Activated T-helper 2 cell treated with anti-CD3 and anti-CD28 coated beads, Interferon-gamma antibody, Interleukin-2, Interleukin-4, amounts not matched to agents 10 μg/mL and 5 μg/mL and 100 μg/mL, durations not matched to agents 14 hours and 24 hours and 36 hours (primary cell): ENCODE data around the gene FBXO44. TPM values are rescaled to one million over a fixed set of nuclear protein-coding genes. Genes with fewer than 3 reads are reported as not detected.
A peak's percentile ranks its signal among the peaks of the same experiment; 100 is the strongest.

Experiments used
- DNase-seq: peaks from one replicate; pipeline ENCODE4 v3.0.0; 2021; ENCODE audit warnings: low spot score
- H3K27ac Mint-ChIP-seq: one replicate; pipeline ENCODE4 v1.8.0; 2021; ENCODE audit warnings: mixed read lengths
- H3K27me3 Mint-ChIP-seq: one replicate; pipeline ENCODE4 v1.8.0; 2021; ENCODE audit warnings: low read depth, mixed read lengths
- H3K36me3 Mint-ChIP-seq: one replicate; pipeline ENCODE4 v1.8.0; 2021; ENCODE audit warnings: low read depth, mixed read lengths
- H3K4me1 Mint-ChIP-seq: one replicate; pipeline ENCODE4 v1.8.0; 2021; ENCODE audit warnings: low read depth, mixed read lengths
- H3K4me3 Mint-ChIP-seq: one replicate; pipeline ENCODE4 v1.8.0; 2021; ENCODE audit warnings: low read depth, mild to moderate bottlenecking, moderate library complexity, mixed read lengths
- H3K9me3 Mint-ChIP-seq: one replicate; pipeline ENCODE4 v1.8.0; 2021; ENCODE audit warnings: mixed read lengths
- intact Hi-C: fragments of 100-400 bp; cut with micrococcal nuclease; formaldehyde crosslinking; loops from one replicate; pipeline ENCODE4 v1.15.1; 2023
- total RNA-seq: library from RNA; stranded (reverse); gene quantifications from 2 replicates; pipeline ENCODE4 v1.2.3, GENCODE V29; 2022

FBXO44 gene
- total RNA-seq, 1 donor from 2014 or later, result 18.2 TPM

GRCh38 chr1:11685210-11685752, 30.6 kb downstream of the FBXO44 start:
- Mint-ChIP-seq H3K9me3 (no peaks in the 10 kb centered on the region), H3K36me3 (no peaks in the 10 kb centered on the region), H3K4me1 (peaks cover 7% of the 10 kb centered on the region), H3K27ac (no peak overlapping the region), H3K4me3 (no peak overlapping the region), H3K27me3 (peaks cover 28% of the 10 kb centered on the region)
- no peak for DNase-seq
- intact Hi-C loops, result no loop called here

GRCh38 chr1:11688506-11688905, 33.8 kb downstream of the FBXO44 start:
- Mint-ChIP-seq H3K27me3 (peaks cover 47% of the 10 kb centered on the region), H3K27ac (no peak overlapping the region), H3K36me3 (no peaks in the 10 kb centered on the region), H3K9me3 (no peaks in the 10 kb centered on the region), H3K4me1 (peaks cover 13% of the 10 kb centered on the region), H3K4me3 (no peak overlapping the region)
- no peak for DNase-seq
- intact Hi-C loops, result no loop called here

GRCh38 chr1:11690397-11691301, 36.0 kb downstream of the FBXO44 start:
- Mint-ChIP-seq H3K36me3 (no peaks in the 10 kb centered on the region), H3K9me3 (no peaks in the 10 kb centered on the region), H3K27ac (no peak overlapping the region), H3K27me3 (peaks cover 52% of the 10 kb centered on the region), H3K4me1 (peaks cover 13% of the 10 kb centered on the region), H3K4me3 (no peak overlapping the region)
- intact Hi-C loops, result no loop called here
- DNase-seq, result no peak

DNA sequence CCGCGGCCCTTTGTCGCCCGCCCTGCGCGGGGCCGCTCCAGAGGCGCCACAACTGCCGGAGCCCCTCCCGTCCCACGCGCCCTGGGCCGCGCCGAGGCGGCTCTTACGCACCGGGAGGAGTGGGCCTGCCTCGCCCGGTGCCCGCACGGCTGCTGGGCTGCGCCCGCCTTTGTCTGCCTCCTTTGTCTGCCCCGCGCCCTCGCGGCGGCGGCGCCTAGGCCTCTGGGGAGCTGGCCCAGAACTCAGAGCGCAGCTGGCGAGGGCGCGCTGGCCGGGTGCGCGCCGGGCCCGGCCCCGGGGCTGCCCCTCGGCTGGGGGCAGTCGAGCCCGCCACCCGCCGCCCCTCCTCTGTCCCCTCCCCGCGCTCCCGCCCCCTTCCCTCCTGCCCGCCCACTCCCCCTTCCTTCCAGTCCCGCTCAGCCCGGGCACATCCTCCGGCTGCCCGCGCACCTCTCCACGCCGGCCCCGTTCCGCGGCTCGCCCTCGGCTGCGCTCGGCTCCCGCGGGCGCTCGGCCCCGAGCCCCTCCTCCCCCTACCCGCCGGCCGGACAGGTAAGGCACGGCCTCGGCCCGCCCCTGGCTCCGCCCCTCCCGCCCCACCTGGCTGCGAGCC, 36.7 kb downstream of the FBXO44 start, which contains the start of gene DRAXIN:
Gene DRAXIN, plus strand, starts transcription at position 409 of the 613 bp plus-strand sequence. CDS start 14,549 bp downstream, outside the sequence.
- H3K36me3 Mint-ChIP-seq, result no peaks in the 10 kb centered on the region
- H3K27ac Mint-ChIP-seq, result no peak within 1 kb of the TSS
- H3K4me1 Mint-ChIP-seq, result peaks cover 13% of the 10 kb centered on the region
- peak within 1 kb of the TSS; percentile 24 for H3K4me3 Mint-ChIP-seq
- DNase-seq, result no peak
- H3K9me3 Mint-ChIP-seq, result no peaks in the 10 kb centered on the region
- intact Hi-C loops, result no loop called here
- H3K27me3 Mint-ChIP-seq, result peaks cover 50% of the 10 kb centered on the region

DNA sequence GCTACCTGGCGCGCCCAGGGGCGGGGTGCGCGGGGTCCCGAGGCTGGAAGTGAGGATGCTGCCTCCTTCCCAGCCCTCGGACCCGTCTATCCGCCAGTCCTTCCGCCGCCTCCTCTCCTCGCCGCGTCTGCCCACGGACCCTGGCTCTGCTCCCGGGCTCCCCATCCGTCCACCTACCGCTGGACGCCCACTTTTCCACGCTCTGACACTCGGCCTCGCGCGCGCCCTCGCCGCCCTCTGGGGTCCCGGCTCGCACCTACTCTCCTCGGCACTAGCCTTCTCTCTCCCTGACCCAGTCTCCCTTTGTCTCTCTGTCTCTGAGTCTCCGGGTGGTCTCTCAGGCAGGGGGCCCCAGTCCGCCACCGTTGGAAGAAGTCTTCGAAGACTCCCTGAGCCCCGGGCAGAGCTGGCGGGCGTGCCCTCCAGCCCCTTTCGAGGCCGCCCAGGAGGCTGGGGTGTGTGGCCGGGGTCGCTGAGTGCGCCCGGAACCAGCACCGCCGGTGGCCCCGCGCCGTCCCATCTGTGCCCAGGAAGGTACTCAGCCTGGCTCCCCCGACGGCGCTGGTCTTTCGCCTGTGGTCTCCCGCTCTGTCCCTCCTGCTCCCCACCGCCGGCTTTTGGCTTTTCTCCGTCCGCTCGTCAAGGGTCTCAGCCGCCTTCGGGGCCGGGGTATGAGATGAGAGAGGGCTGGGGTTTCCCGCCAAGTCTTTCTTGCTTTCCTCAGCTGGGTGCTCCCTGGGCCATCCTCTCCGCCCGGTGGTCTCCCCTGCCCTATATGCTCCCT, 37.4 kb downstream of the FBXO44 start:
- H3K4me1 Mint-ChIP-seq, result peaks cover 13% of the 10 kb centered on the region
- no peak for DNase-seq
- H3K4me3 Mint-ChIP-seq, result peak overlapping the region; percentile 24
- intact Hi-C loops, result no loop called here
- peaks cover 49% of the 10 kb centered on the region for H3K27me3 Mint-ChIP-seq
- no peak overlapping the region for H3K27ac Mint-ChIP-seq
- H3K36me3 Mint-ChIP-seq, result no peaks in the 10 kb centered on the region
- no peaks in the 10 kb centered on the region for H3K9me3 Mint-ChIP-seq

DNA sequence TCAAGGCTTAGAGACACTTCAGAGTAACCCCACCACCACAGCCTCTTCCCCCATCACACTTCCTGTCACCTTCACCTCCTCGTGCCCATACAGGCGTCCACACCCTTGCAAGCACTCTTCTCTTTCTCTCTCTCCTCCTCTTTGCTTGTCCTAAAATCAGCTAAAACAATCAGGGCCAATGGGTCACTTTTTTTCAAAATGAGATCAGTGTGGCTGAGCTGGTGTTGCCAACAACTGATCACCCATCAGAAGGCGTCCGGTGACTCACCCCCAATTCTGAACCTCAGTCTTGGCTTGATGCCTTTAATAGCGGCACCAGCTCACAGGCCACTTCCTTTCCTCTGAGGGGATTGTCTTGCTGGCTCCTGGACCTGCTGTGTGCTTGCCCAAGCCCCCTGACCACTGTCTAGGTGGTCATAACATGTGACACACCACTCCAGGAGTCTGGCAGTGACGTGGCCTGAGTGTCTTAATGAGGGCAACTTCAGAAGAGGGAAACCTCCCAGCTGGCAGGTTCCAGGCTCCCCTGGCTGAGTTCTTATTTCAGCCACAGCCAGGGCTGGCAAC, 38.4 kb downstream of the FBXO44 start:
- no peak for DNase-seq
- peak overlapping the region; percentile 35 for H3K4me3 Mint-ChIP-seq
- intact Hi-C loops, result no loop called here
- no peaks in the 10 kb centered on the region for H3K36me3 Mint-ChIP-seq
- H3K9me3 Mint-ChIP-seq, result no peaks in the 10 kb centered on the region
- no peak overlapping the region for H3K27ac Mint-ChIP-seq
- H3K4me1 Mint-ChIP-seq, result peaks cover 13% of the 10 kb centered on the region
- peaks cover 42% of the 10 kb centered on the region for H3K27me3 Mint-ChIP-seq

GRCh38 chr1:11693917-11694316, 39.2 kb downstream of the FBXO44 start:
- H3K9me3 Mint-ChIP-seq, result no peaks in the 10 kb centered on the region
- peaks cover 40% of the 10 kb centered on the region for H3K27me3 Mint-ChIP-seq
- no peak for DNase-seq
- intact Hi-C loops, result no loop called here
- H3K36me3 Mint-ChIP-seq, result no peaks in the 10 kb centered on the region
- H3K27ac Mint-ChIP-seq, result no peak overlapping the region
- no peak overlapping the region for H3K4me3 Mint-ChIP-seq
- peaks cover 13% of the 10 kb centered on the region for H3K4me1 Mint-ChIP-seq

GRCh38 chr1:11695861-11696260, 41.2 kb downstream of the FBXO44 start:
- H3K9me3 Mint-ChIP-seq, result no peaks in the 10 kb centered on the region

DNA sequence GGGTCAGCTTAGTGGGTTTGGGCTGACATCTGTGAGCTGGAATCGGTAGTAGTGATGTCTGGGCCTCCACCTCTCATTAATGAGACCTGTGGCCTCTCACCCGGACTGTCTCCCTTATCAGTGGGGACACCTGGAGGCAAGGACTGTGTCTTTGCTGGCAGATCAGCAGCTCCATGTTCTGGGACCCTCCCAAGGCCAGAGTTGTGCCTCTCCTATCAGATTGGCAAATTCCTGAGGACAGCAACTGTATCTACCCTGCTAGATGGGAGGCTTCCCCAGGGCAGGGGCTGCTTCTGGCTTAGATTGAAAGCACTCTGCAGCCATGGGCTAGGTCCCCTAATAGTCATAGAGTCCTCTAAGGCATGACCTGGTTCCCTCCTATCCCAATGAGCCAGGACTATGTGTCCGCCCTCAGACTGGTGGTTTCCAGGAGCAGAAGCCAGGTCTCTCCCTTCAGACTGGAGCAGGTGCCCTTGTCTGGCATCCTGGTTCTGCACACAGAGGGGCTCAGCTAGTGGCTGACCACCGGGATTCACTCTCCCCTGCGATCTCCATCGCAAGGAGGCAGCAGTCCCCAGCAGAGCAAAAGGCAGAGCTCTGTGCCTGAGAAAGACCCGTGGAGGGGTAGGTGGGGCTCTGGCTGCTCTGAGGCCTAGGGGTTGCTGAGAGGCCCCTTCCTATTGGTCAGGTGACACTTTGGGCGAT, 42.7 kb downstream of the FBXO44 start:
- intact Hi-C loops, result no loop called here
- DNase-seq, result no peak
- no peaks in the 10 kb centered on the region for H3K9me3 Mint-ChIP-seq
- peaks cover 9% of the 10 kb centered on the region for H3K4me1 Mint-ChIP-seq
- H3K27me3 Mint-ChIP-seq, result peaks cover 29% of the 10 kb centered on the region
- no peak overlapping the region for H3K4me3 Mint-ChIP-seq
- H3K27ac Mint-ChIP-seq, result no peak overlapping the region
- H3K36me3 Mint-ChIP-seq, result no peaks in the 10 kb centered on the region

More at GRCh38 chr1:11695861-11696260, 41.2 kb downstream of the FBXO44 start:
- Mint-ChIP-seq H3K4me1 (peaks cover 11% of the 10 kb centered on the region), H3K36me3 (no peaks in the 10 kb centered on the region), H3K27ac (no peak overlapping the region), H3K4me3 (no peak overlapping the region), H3K27me3 (peaks cover 31% of the 10 kb centered on the region)
- intact Hi-C loops, result no loop called here
- DNase-seq, result no peak

GRCh38 chr1:11697893-11698210, 43.2 kb downstream of the FBXO44 start:
- H3K4me3 Mint-ChIP-seq, result no peak overlapping the region
- no peak for DNase-seq
- H3K27me3 Mint-ChIP-seq, result peaks cover 24% of the 10 kb centered on the region
- intact Hi-C loops, result no loop called here
- H3K27ac Mint-ChIP-seq, result no peak overlapping the region
- peaks cover 4% of the 10 kb centered on the region for H3K4me1 Mint-ChIP-seq
- H3K9me3 Mint-ChIP-seq, result no peaks in the 10 kb centered on the region
- no peaks in the 10 kb centered on the region for H3K36me3 Mint-ChIP-seq

- Mint-ChIP-seq H3K9me3 (no peaks in the 10 kb centered on the region), H3K27me3 (peaks cover 10% of the 10 kb centered on the region), H3K27ac (no peak overlapping the region), H3K4me1 (no peaks in the 10 kb centered on the region), H3K36me3 (no peaks in the 10 kb centered on the region), H3K4me3 (no peak overlapping the region)
- no peak for DNase-seq
- intact Hi-C loops, result no loop called here
These were observed 46.2 kb downstream of the FBXO44 start for GRCh38 chr1:11700601-11701467.
